ENCODE results near the gene GIGYF1.

GRCh38 chr7:100641463-100641859 lies 52.6 kb downstream of the GIGYF1 start, which contains the start of gene TFR2:
- no peak for TF ChIP-seq CTCF (conservative IDR thresholded peaks at IDR 0.05; ENCODE audit: low read depth, low read length)
- no peak for TF ChIP-seq RAD21 (IDR thresholded peaks at IDR 0.05; ENCODE audit: low read length)
- TF ChIP-seq BHLHE40 (IDR thresholded peaks at IDR 0.05; ENCODE audit: low read depth, low read length), result no peak
- no peak for TF ChIP-seq RFX5 (IDR thresholded peaks at IDR 0.05; ENCODE audit: low read depth, low read length)
- TF ChIP-seq POLR2A (IDR thresholded peaks at IDR 0.05; ENCODE audit: low read depth, low read length), result no peak

All from IMR-90 (cell line).